Activated T-cell treated with anti-CD3 and anti-CD28 coated beads for 4 hours (primary cell): Measurements from ENCODE around the gene BTG4.

Source experiments
- DNase-seq: peaks from one replicate; pipeline ENCODE4 v3.0.0-alpha.2; 2020

Gene BTG4

GRCh38 chr11:111535281-111535680 is 23.1 kb upstream of the BTG4 start:
- no peak for DNase-seq

GRCh38 chr11:111532365-111532709 is 20.2 kb upstream of the BTG4 start:
- no peak for DNase-seq

GRCh38 chr11:111531687-111532364 is 19.6 kb upstream of the BTG4 start:
- DNase-seq, result no peak

GRCh38 chr11:111531136-111531535 is 18.9 kb upstream of the BTG4 start:
- DNase-seq, result no peak

- no peak for DNase-seq
Measured at GRCh38 chr11:111530091-111530490, 17.9 kb upstream of the BTG4 start.

GRCh38 chr11:111528557-111528956 is 16.4 kb upstream of the BTG4 start:
- no peak for DNase-seq

- DNase-seq, result no peak
Measured at GRCh38 chr11:111527279-111527678, 15.1 kb upstream of the BTG4 start.

GRCh38 chr11:111526501-111526900 is 14.3 kb upstream of the BTG4 start:
- no peak for DNase-seq

- no peak for DNase-seq
Measured at GRCh38 chr11:111525456-111525855, 13.3 kb upstream of the BTG4 start.

GRCh38 chr11:111524056-111524455 is 11.9 kb upstream of the BTG4 start:
- DNase-seq, result no peak

GRCh38 chr11:111523343-111523742 is 11.2 kb upstream of the BTG4 start:
- DNase-seq, result no peak

- DNase-seq, result no peak
Measured at GRCh38 chr11:111522426-111522825, 10.2 kb upstream of the BTG4 start.

- no peak for DNase-seq
Measured at GRCh38 chr11:111521135-111521534, 8.9 kb upstream of the BTG4 start.

GRCh38 chr11:111520560-111520959 is 8.4 kb upstream of the BTG4 start:
- no peak for DNase-seq

- no peak for DNase-seq
Measured at GRCh38 chr11:111518668-111519067, 6.5 kb upstream of the BTG4 start.

GRCh38 chr11:111515591-111515990 is 3.4 kb upstream of the BTG4 start:
- no peak for DNase-seq

GRCh38 chr11:111514216-111515031 is 2.2 kb upstream of the BTG4 start, which contains the start of gene HOATZ:
HOATZ (plus strand) TSS chr11:111514778; CDS start chr11:111514785, 7 bp downstream.
- no peak for DNase-seq

- DNase-seq, result no peak
Measured at GRCh38 chr11:111513240-111513605, 1.0 kb upstream of the BTG4 start.

- no peak for DNase-seq
Measured at GRCh38 chr11:111510311-111510710, 1.9 kb downstream of the BTG4 start.

GRCh38 chr11:111502611-111503010 is 9.6 kb downstream of the BTG4 start:
- no peak for DNase-seq

- DNase-seq, result no peak
Measured at GRCh38 chr11:111500481-111500880, 11.7 kb downstream of the BTG4 start.

GRCh38 chr11:111499483-111499882 is 12.7 kb downstream of the BTG4 start:
- DNase-seq, result no peak

- no peak for DNase-seq
Measured at GRCh38 chr11:111494040-111494439, 18.1 kb downstream of the BTG4 start.

- DNase-seq, result no peak
Measured at GRCh38 chr11:111490496-111490895, 21.7 kb downstream of the BTG4 start.

GRCh38 chr11:111483431-111483830 is 28.8 kb downstream of the BTG4 start:
- no peak for DNase-seq
